Endothelial cell of umbilical vein (primary cell): ENCODE data around the gene CDIPT. TPM values are rescaled to one million over a fixed set of nuclear protein-coding genes. Genes with fewer than 3 reads are reported as not detected.
A peak's percentile ranks its signal among the peaks of the same experiment; 100 is the strongest.

Source experiments
- BruUV-seq: library from RNA; stranded (reverse); fragments of 400-500 nt; replicated peaks from 2 replicates; lab custom pipeline; 2021; lab: Mats Ljungman, UMichigan
- CTCF ChIA-PET: fragments of 300-600, 350-600 bp; sonication (Branson Sonifier 250); formaldehyde crosslinking; loops from one replicate; lab custom pipeline; 2021; ENCODE audit warnings: antibody characterized with exemption, inconsistent platforms; lab: Charles Lee
- POLR2A ChIA-PET: fragments of 300-600, 350-600 bp; sonication (Branson Sonifier 250); formaldehyde crosslinking; loops from one replicate; lab custom pipeline; 2021; ENCODE audit warnings: antibody characterized with exemption, inconsistent platforms; lab: Charles Lee
- DNase-seq: peaks from one replicate; pipeline ENCODE4 v3.0.0-alpha.2; 2011; ENCODE audit warnings: low read depth, low spot score
- FAIRE-seq: peaks from 2 replicates; lab custom pipeline; 2011; peaks lifted over from hg19 to GRCh38; lab: Jason Lieb, UNC
- H2AFZ ChIP-seq: 2 replicates; pipeline ENCODE4 v1.6.0; 2012; ENCODE audit warnings: low read depth, low read length, control low read depth, inconsistent platforms
- H3K27ac ChIP-seq: 2 replicates; pipeline ENCODE4 v1.5.1; 2011; ENCODE audit warnings: low read depth, mild to moderate bottlenecking, control low read depth, low read length, moderate library complexity; ENCODE audit not compliant: insufficient read depth
- H3K27me3 ChIP-seq, 2 experiments: 2 replicates each; pipeline versions ENCODE4 v1.6.0 to v1.6.1; 2011; ENCODE audit warnings: low read length in 2 of 2, mixed read lengths in 1 of 2; ENCODE audit not compliant: control insufficient read depth in 2 of 2, insufficient read depth in 2 of 2
- H3K36me3 ChIP-seq, 2 experiments: 2 replicates in 1 of 2; 3 replicates in 1 of 2; pipeline ENCODE4 v1.5.1; 2011; ENCODE audit warnings: low read length in 2 of 2, mild to moderate bottlenecking in 1 of 2, moderate library complexity in 1 of 2; ENCODE audit not compliant: control insufficient read depth in 2 of 2, insufficient read depth in 2 of 2; ENCODE audit errors: extremely low read depth in 1 of 2
- H3K4me1 ChIP-seq: 3 replicates; pipeline ENCODE4 v1.5.1; 2011; ENCODE audit warnings: mild to moderate bottlenecking, low read length; ENCODE audit not compliant: control insufficient read depth, insufficient read depth; ENCODE audit errors: extremely low read depth
- H3K4me2 ChIP-seq: 2 replicates; pipeline ENCODE4 v1.6.1; 2011; ENCODE audit warnings: low read length, control low read depth, mixed read lengths; ENCODE audit not compliant: insufficient read depth
- H3K4me3 ChIP-seq, 3 experiments: fragments of 200-600 bp in 1 of 3; sonication (generic), shearing (Covaris generic) in 1 of 3; replicated peaks in 1 of 3; 2 replicates each; pipeline ENCODE4 v1.5.1; 2011 to 2016; ENCODE audit warnings: control low read depth in 3 of 3, low read length in 3 of 3, mild to moderate bottlenecking in 2 of 3, inconsistent platforms in 1 of 3, low read depth in 1 of 3, moderate library complexity in 1 of 3; ENCODE audit not compliant: insufficient read depth in 1 of 3
- H3K79me2 ChIP-seq: 2 replicates; pipeline ENCODE4 v1.6.0; 2012; ENCODE audit warnings: low read length, inconsistent platforms; ENCODE audit not compliant: control insufficient read depth, insufficient read depth
- H3K9ac ChIP-seq: replicated peaks from 2 replicates; pipeline ENCODE3; 2011; ENCODE audit warnings: low read length, control low read depth; ENCODE audit not compliant: insufficient read depth; ENCODE audit errors: extremely low read depth
- H3K9me1 ChIP-seq: replicated peaks from 3 replicates; pipeline ENCODE4 v1.6.0; 2011; ENCODE audit warnings: mild to moderate bottlenecking, low read length; ENCODE audit not compliant: control insufficient read depth, insufficient read depth; ENCODE audit errors: extremely low read depth
- H3K9me3 ChIP-seq: replicated peaks from 2 replicates; pipeline ENCODE4 v1.5.1; 2012; ENCODE audit warnings: low read length, inconsistent platforms; ENCODE audit not compliant: control insufficient read depth, insufficient read depth
- H4K20me1 ChIP-seq: replicated peaks from 2 replicates; pipeline ENCODE3; 2011; ENCODE audit warnings: mild to moderate bottlenecking, low read length; ENCODE audit not compliant: control insufficient read depth, insufficient read depth; ENCODE audit errors: extremely low read depth
- EZH2 ChIP-seq: IDR thresholded peaks from 2 replicates; pipeline ENCODE4 v1.6.1; 2012; ENCODE audit warnings: borderline replicate concordance, low read depth, mild to moderate bottlenecking, moderate library complexity, low read length, inconsistent platforms; ENCODE audit not compliant: severe bottlenecking
- FOS ChIP-seq: IDR thresholded peaks from 2 replicates; pipeline ENCODE4 v1.6.1; 2011; ENCODE audit warnings: mild to moderate bottlenecking, low read length, moderate library complexity, borderline replicate concordance; ENCODE audit not compliant: insufficient read depth
- GATA2 ChIP-seq: IDR thresholded peaks from 2 replicates; pipeline ENCODE4 v1.7.0; 2011; ENCODE audit warnings: low read depth, mild to moderate bottlenecking, moderate library complexity, mixed read lengths, low read length; ENCODE audit not compliant: insufficient read length, insufficient read depth
- JUN ChIP-seq: IDR thresholded peaks from 2 replicates; pipeline ENCODE4 v1.6.1; 2011; ENCODE audit warnings: borderline replicate concordance, low read depth; ENCODE audit not compliant: insufficient read length, insufficient read depth
- MYC ChIP-seq: IDR thresholded peaks from one replicate; pipeline ENCODE4 v1.6.1; 2011; ENCODE audit warnings: mild to moderate bottlenecking, low read depth, low read length
- POLR2A ChIP-seq: IDR thresholded peaks from 2 replicates; pipeline ENCODE4 v1.6.1; 2012; ENCODE audit warnings: low read depth, mild to moderate bottlenecking, control low read depth, low read length
- POLR2AphosphoS5 ChIP-seq: IDR thresholded peaks from 2 replicates; pipeline ENCODE4 v1.6.1; 2012; ENCODE audit warnings: low read depth, mild to moderate bottlenecking, control low read depth, low read length, moderate library complexity; ENCODE audit not compliant: insufficient read depth
- dilution Hi-C: fragments of 300-500 bp; cut with MboI; formaldehyde crosslinking; loops from one replicate; pipeline ENCODE4 v1.15.0; 2019; ENCODE audit warnings: low sequenced_read_pairs; ENCODE audit not compliant: extremely low pct_ligation_motif_present
- intact Hi-C: fragments of 100-400 bp; cut with micrococcal nuclease; formaldehyde crosslinking; loops from one replicate; pipeline ENCODE4 v1.10.0; 2022
- polyA plus RNA-seq, 4 experiments: library from polyadenylated mRNA; depleted of rRNA in 3 of 4; stranded (reverse) in 3 of 4; unstranded in 1 of 4; fragments of >200 nt; gene quantifications; 2 replicates each; pipeline versions ENCODE4 v1.2.1 to v1.2.3, GENCODE V29; 2011 to 2012; ENCODE audit warnings: missing spikeins in 1 of 4
- total RNA-seq: library from RNA; stranded (reverse); gene quantifications from 2 replicates; pipeline ENCODE4 v1.2.3, GENCODE V29; 2021
- TF ChIP-seq, protein P1 (sequence below): IDR thresholded peaks from 2 replicates; pipeline ENCODE4 v1.6.1; 2011; ENCODE audit not compliant: insufficient read depth, insufficient read length
- TF ChIP-seq, protein P2 (sequence below), 2 donors: IDR thresholded peaks; 1 replicate in 1 of 2; 2 replicates in 1 of 2; pipeline ENCODE4 v1.5.1; 2011; ENCODE audit warnings: low read length in 2 of 2, mild to moderate bottlenecking in 2 of 2, moderate library complexity in 2 of 2, control low read depth in 1 of 2, inconsistent platforms in 1 of 2, low read depth in 1 of 2; ENCODE audit not compliant: insufficient read depth in 1 of 2; ENCODE audit errors: extremely low read depth in 1 of 2

CDIPT gene
- total and polyA plus RNA-seq, 2 donors (not counting 3 experiments of a cell fraction or from before 2014, with no cell fraction given): 68.7 to 161 TPM

DNA sequence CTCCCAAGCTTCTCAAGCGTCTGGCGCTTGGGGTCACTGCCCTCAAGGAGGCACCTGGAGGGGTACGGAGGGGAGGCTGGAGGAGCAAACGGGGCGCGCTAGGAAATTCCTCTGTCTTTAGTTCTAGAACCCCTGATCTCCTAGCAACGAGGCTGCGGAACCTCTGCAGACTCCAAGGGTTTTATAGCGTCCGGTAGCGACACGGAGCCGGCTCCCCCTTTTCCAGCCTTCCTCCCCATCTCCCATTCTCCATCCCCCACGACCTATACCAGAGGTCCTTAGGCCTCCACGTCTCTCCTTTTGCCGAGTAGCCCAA, 601 bp upstream of the CDIPT start:
- Histone ChIP-seq H3K9ac (no peak overlapping the region), H3K27ac (peak overlapping the region; percentile 100), H3K79me2 (peaks cover 14% of the 10 kb centered on the region), H3K4me1 (peaks cover 7% of the 10 kb centered on the region), H3K27me3 (no peaks in the 10 kb centered on the region), H3K4me2 (peak overlapping the region; percentile 87), H4K20me1 (no peaks in the 10 kb centered on the region), H3K9me3 (no peaks in the 10 kb centered on the region), H3K9me1 (no peaks in the 10 kb centered on the region), H2AFZ (peak overlapping the region; percentile 84), H3K36me3 (peaks cover 0 to 19% of the 10 kb centered on the region in 2 experiments), H3K4me3 (no peak overlapping the region)
- TF ChIP-seq POLR2A (no peak), FOS (no peak), JUN (no peak), EZH2 (no peak), MYC (no peak), POLR2AphosphoS5 (no peak), GATA2 (no peak)
- TF ChIP-seq, protein P1, sequence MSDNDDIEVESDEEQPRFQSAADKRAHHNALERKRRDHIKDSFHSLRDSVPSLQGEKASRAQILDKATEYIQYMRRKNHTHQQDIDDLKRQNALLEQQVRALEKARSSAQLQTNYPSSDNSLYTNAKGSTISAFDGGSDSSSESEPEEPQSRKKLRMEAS: no peak
- TF ChIP-seq, protein P2, sequence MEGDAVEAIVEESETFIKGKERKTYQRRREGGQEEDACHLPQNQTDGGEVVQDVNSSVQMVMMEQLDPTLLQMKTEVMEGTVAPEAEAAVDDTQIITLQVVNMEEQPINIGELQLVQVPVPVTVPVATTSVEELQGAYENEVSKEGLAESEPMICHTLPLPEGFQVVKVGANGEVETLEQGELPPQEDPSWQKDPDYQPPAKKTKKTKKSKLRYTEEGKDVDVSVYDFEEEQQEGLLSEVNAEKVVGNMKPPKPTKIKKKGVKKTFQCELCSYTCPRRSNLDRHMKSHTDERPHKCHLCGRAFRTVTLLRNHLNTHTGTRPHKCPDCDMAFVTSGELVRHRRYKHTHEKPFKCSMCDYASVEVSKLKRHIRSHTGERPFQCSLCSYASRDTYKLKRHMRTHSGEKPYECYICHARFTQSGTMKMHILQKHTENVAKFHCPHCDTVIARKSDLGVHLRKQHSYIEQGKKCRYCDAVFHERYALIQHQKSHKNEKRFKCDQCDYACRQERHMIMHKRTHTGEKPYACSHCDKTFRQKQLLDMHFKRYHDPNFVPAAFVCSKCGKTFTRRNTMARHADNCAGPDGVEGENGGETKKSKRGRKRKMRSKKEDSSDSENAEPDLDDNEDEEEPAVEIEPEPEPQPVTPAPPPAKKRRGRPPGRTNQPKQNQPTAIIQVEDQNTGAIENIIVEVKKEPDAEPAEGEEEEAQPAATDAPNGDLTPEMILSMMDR (IDR thresholded peaks at IDR 0.05; ENCODE audit: extremely low read depth in 1 of 2, insufficient read depth in 1 of 2, low read depth in 1 of 2, low read length in 2 of 2): no peak
- BruUV-seq: no TSS peak
- DNase-seq (no peak), FAIRE-seq (no peak)
- intact Hi-C loops (loop anchor here (1.0 to 2.0 kb wide), 8 partner anchors 39 to 158 kb away; partner anchors contain the start of genes INO80E, KIF22, MVP and TAOK2), dilution Hi-C loops (no loop called here)
- CTCF ChIA-PET: interaction anchor here (0.8 to 3.9 kb wide), 8 partner anchors 10 to 110 kb away, joined by 3 to 19 read pairs (median 4); partner anchors contain the start of genes ASPHD1, KIF22 and SEZ6L2
- POLR2A ChIA-PET: no interaction called here
